Measurements from ENCODE around the gene NCAPD3. TPM values are rescaled to one million over a fixed set of nuclear protein-coding genes. Genes with fewer than 3 reads are reported as not detected.
"Not testable (repeated sequence)": the region's sequence is repeated elsewhere in the genome, so short reads cannot be mapped to it uniquely, and the experiment has no call there.

Gene NCAPD3
- total RNA-seq, 1 donor from 2014 or later, result 25.4 TPM

DNA sequence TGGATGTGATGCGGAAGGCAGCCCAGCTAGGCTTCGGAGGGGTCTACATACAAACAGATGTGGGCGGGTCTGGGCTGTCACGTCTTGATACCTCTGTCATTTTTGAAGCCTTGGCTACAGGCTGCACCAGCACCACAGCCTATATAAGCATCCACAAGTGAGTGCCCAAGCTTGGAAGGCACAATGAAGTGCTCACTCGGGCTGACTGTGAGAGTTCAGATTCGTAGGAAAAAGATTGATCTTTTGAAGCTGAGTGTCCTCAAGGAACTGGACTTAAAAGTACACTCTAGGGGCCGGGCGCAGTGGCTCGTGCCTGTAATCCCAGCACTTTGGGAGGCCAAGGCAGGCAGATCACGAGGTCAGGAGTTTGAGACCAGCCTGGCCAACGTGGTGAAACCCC, 33.3 kb upstream of the NCAPD3 start:
- Mint-ChIP-seq H3K4me1 (peaks cover 13% of the 10 kb centered on the region), H3K27me3 (ENCODE audit: low read depth) (no peaks in the 10 kb centered on the region), H3K36me3 (peaks cover 4% of the 10 kb centered on the region), H3K27ac (no peak overlapping the region), H3K4me3 (no peak overlapping the region), H3K9me3 (no peaks in the 10 kb centered on the region)
- no peak for DNase-seq (ENCODE audit: low spot score in 2 of 2, unreplicated experiment in 2 of 2)
- TF ChIP-seq CTCF (IDR thresholded peaks at IDR 0.05; ENCODE audit: unreplicated experiment), result no peak

DNA sequence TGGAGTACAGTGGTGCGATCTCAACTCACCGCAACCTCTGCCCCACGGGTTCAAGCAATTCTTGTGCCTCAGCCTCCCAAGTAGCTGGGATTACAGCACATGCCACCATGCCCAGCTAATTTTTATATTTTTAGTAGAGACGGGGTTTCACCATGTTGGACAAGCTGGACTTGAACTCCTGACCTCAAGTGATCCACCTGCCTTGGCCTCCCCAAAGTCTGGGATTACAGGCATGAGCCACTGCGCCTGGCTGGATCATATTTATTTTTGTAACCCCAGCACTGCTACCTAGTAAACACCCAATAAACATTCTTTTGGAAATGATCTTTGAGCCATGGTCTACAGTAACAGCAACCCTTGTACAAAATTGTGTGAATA, 31.4 kb upstream of the NCAPD3 start:
- DNase-seq (ENCODE audit: low spot score in 2 of 2, unreplicated experiment in 2 of 2); H3K4me3 Mint-ChIP-seq; H3K27ac Mint-ChIP-seq; H3K9me3 Mint-ChIP-seq; H3K27me3 Mint-ChIP-seq (ENCODE audit: low read depth); H3K36me3 Mint-ChIP-seq: not testable (repeated sequence)
- peaks cover 19% of the 10 kb centered on the region for H3K4me1 Mint-ChIP-seq

DNA sequence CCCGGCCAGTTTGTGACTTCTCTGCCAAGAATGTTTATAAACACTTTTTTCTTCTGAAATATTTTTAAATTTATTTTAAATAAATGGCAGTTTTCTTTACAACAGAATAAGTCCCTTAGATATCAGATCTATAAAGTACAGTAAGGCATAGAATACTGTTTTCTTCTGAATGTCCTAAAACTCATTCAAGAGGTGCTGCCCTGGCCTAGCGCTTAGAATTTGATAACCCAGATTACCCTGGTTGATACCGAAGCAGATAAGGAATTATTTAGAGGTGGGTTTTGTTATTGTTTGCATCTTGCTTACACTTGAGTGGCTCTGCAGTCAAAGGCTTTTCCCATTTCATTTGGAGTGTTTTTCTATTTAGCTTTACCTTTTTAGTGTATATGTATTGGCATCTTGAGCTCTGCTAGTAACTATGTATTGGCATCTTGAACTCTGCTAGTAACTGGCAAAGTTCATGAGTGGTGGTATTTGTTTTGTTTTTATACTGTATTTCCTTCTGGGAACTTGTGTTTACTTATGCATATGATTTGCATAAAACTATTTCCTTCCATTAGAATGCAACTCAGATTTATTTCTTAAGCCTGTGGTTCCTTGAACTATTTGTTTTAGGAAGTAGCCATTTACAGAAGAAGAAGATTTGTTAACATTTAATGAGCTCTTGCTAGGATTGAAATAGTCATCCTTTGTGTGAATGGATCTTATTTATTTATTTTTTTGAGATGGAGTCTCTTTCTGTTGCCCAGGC, 30.8 kb upstream of the NCAPD3 start:
- DNase-seq (ENCODE audit: low spot score in 2 of 2, unreplicated experiment in 2 of 2), result no peak
- H3K4me1 Mint-ChIP-seq, result peaks cover 19% of the 10 kb centered on the region
- peak overlapping the region; percentile 92 for H3K4me3 Mint-ChIP-seq
- H3K36me3 Mint-ChIP-seq, result peaks cover 6% of the 10 kb centered on the region
- H3K9me3 Mint-ChIP-seq, result no peaks in the 10 kb centered on the region
- no peaks in the 10 kb centered on the region for H3K27me3 Mint-ChIP-seq (ENCODE audit: low read depth)
- no peak overlapping the region for H3K27ac Mint-ChIP-seq
- TF ChIP-seq CTCF (IDR thresholded peaks at IDR 0.05; ENCODE audit: unreplicated experiment), result no peak

- Mint-ChIP-seq H3K27ac (peak within 1 kb of the TSS; percentile 18), H3K4me1 (peaks cover 19% of the 10 kb centered on the region), H3K36me3 (peaks cover 8% of the 10 kb centered on the region), H3K27me3 (ENCODE audit: low read depth) (no peaks in the 10 kb centered on the region), H3K9me3 (no peaks in the 10 kb centered on the region), H3K4me3 (peak within 1 kb of the TSS; percentile 92)
- peak; percentile 91 to 92 for DNase-seq (ENCODE audit: low spot score in 2 of 2, unreplicated experiment in 2 of 2)
- TF ChIP-seq CTCF (IDR thresholded peaks at IDR 0.05; ENCODE audit: unreplicated experiment), result no peak
These were observed 29.6 kb upstream of the NCAPD3 start, which contains the start of the genes ACAD8 and THYN1 for GRCh38 chr11:134253188-134253993. ACAD8 (plus strand) TSS chr11:134253568; CDS start chr11:134253601, 33 bp downstream. THYN1 (minus strand) TSS chr11:134253352; CDS start chr11:134252882, 470 bp downstream.

DNA sequence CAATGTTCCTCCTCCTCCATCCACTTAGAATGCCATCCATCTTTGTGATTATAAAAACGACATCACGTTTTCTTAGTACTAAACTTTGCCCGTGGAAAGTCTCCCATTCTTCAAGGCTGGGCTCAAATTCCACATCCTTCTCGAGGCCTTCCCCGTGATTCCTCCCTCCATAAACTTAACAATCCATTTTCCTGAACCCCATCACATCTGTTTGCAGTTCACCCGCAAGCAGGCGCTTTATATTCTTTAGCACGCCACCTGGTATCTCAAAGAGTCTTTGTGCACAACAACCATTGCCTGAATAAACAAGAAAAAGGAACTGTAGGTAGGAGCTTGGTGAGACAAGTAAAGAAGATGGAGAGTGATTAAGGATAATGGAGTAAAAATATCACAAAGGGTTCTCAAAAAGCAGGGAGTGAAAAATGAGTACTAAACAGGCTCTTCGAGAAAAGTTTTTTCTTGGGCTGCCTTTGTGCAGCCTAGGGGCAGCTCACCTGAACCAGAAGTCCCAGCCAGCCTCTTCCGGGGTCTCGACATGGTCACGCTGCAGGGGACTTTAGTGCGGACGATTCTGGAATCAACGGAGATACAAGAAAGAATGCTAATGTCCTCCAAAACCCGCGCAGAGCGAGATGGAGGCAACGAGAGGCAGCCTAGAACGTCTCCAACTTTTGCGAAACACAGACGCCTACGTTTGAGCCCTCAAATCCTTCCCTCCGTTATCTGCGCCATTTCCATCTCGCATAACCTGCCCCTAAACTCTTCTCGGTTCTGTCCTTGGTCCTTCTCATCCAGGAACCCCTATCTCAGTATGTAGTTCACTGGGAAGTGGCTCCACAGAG, 28.8 kb upstream of the NCAPD3 start:
- Mint-ChIP-seq H3K27ac (peak overlapping the region; percentile 18), H3K4me1 (peaks cover 19% of the 10 kb centered on the region), H3K4me3 (peak overlapping the region; percentile 92), H3K9me3 (no peaks in the 10 kb centered on the region), H3K36me3 (peaks cover 9% of the 10 kb centered on the region), H3K27me3 (ENCODE audit: low read depth) (no peaks in the 10 kb centered on the region)
- TF ChIP-seq CTCF (IDR thresholded peaks at IDR 0.05; ENCODE audit: unreplicated experiment), result no peak
- peak in 1 of 2 experiments; percentile 46 for DNase-seq (ENCODE audit: low spot score in 2 of 2, unreplicated experiment in 2 of 2)
